Ascending aorta (tissue), 2 donors: Measurements from ENCODE around the gene LAMP1. TPM values are rescaled to one million over a fixed set of nuclear protein-coding genes. Genes with fewer than 3 reads are reported as not detected.

Source experiments
- DNase-seq, 2 donors: peaks; one replicate each; pipeline ENCODE4 v3.0.0-alpha.2; 2019; ENCODE audit warnings: low spot score in 2 of 2
- H3K27ac ChIP-seq, 2 donors: fragments of 200-600 bp; sonication (generic); one replicate each; pipeline ENCODE4 v1.5.1; 2016 to 2017; ENCODE audit warnings: mild to moderate bottlenecking in 1 of 2
- H3K27me3 ChIP-seq: fragments of 200-600 bp; sonication (generic); one replicate; pipeline ENCODE4 v1.5.1; 2017
- H3K36me3 ChIP-seq, 2 donors: fragments of 200-600 bp; sonication (generic); one replicate each; pipeline ENCODE4 v1.5.1; 2016
- H3K4me1 ChIP-seq, 2 donors: fragments of 200-600 bp; sonication (generic); one replicate each; pipeline ENCODE4 v1.5.1; 2016 to 2017; ENCODE audit warnings: mild to moderate bottlenecking in 1 of 2
- H3K4me3 ChIP-seq, 2 donors: fragments of 200-600 bp; sonication (generic); one replicate each; pipeline ENCODE4 v1.5.1; 2016 to 2017; ENCODE audit warnings: mild to moderate bottlenecking in 1 of 2
- H3K9me3 ChIP-seq, 2 donors: fragments of 200-600 bp; sonication (generic); one replicate each; pipeline ENCODE4 v1.5.1; 2016
- CTCF ChIP-seq, 3 experiments: fragments of 200-600 bp in 2 of 3; fragments of 450-650 bp in 1 of 3; sonication (generic) in 2 of 3; IDR thresholded peaks; one replicate each; pipeline ENCODE4 v1.5.1; 2016 to 2019; ENCODE audit warnings: antibody characterized with exemption in 3 of 3, mild to moderate bottlenecking in 1 of 3, moderate library complexity in 1 of 3
- intact Hi-C: fragments of 100-400 bp; cut with DNase I; formaldehyde crosslinking; loops from one replicate; pipeline ENCODE4 v1.15.1; 2023
- total RNA-seq: library from RNA; depleted of rRNA; stranded (reverse); fragments of >200 nt; gene quantifications from one replicate; pipeline ENCODE4 v1.1.0, GENCODE V29; 2016

The LAMP1 gene
- total RNA-seq, 1 donor from 2014 or later, result 126 TPM

GRCh38 chr13:113322043-113322461 is 25.0 kb downstream of the LAMP1 start:
- intact Hi-C loops, result no loop called here
- no peaks in the 10 kb centered on the region for H3K9me3 ChIP-seq
- H3K27ac ChIP-seq, result no peak overlapping the region
- DNase-seq, result no peak
- H3K4me1 ChIP-seq, result no peaks in the 10 kb centered on the region
- peaks cover 51 to 66% of the 10 kb centered on the region in 2 donors for H3K36me3 ChIP-seq
- no peak for TF ChIP-seq CTCF (IDR thresholded peaks at IDR 0.05)
- H3K4me3 ChIP-seq, result no peak overlapping the region
- H3K27me3 ChIP-seq, result no peaks in the 10 kb centered on the region

- no peak for TF ChIP-seq CTCF (IDR thresholded peaks at IDR 0.05)
- Histone ChIP-seq H3K4me3 (no peak overlapping the region), H3K9me3 (no peaks in the 10 kb centered on the region), H3K4me1 (no peaks in the 10 kb centered on the region), H3K27me3 (no peaks in the 10 kb centered on the region), H3K27ac (no peak overlapping the region), H3K36me3 (peaks cover 51 to 57% of the 10 kb centered on the region in 2 donors)
- intact Hi-C loops, result no loop called here
- no peak for DNase-seq
Observed at GRCh38 chr13:113322890-113323651, 26.0 kb downstream of the LAMP1 start.

- H3K4me3 ChIP-seq, result no peak overlapping the region
- no peaks in the 10 kb centered on the region for H3K9me3 ChIP-seq
- H3K27ac ChIP-seq, result no peak overlapping the region
- no peak for DNase-seq
- peaks cover 46 to 53% of the 10 kb centered on the region in 2 donors for H3K36me3 ChIP-seq
- H3K27me3 ChIP-seq, result no peaks in the 10 kb centered on the region
- TF ChIP-seq CTCF (IDR thresholded peaks at IDR 0.05), result no peak
- intact Hi-C loops, result no loop called here
- H3K4me1 ChIP-seq, result no peaks in the 10 kb centered on the region
Observed at GRCh38 chr13:113323869-113324268, 26.8 kb downstream of the LAMP1 start.

GRCh38 chr13:113324398-113324797 is 27.4 kb downstream of the LAMP1 start:
- Histone ChIP-seq H3K27ac (no peak overlapping the region), H3K4me1 (no peaks in the 10 kb centered on the region), H3K36me3 (peaks cover 40 to 48% of the 10 kb centered on the region in 2 donors), H3K27me3 (no peaks in the 10 kb centered on the region), H3K9me3 (no peaks in the 10 kb centered on the region), H3K4me3 (no peak overlapping the region)
- DNase-seq, result no peak
- no peak for TF ChIP-seq CTCF (IDR thresholded peaks at IDR 0.05)
- intact Hi-C loops, result no loop called here

- Histone ChIP-seq H3K9me3 (no peaks in the 10 kb centered on the region), H3K4me1 (no peaks in the 10 kb centered on the region), H3K4me3 (no peak overlapping the region), H3K36me3 (peaks cover 27 to 34% of the 10 kb centered on the region in 2 donors), H3K27ac (no peak overlapping the region), H3K27me3 (no peaks in the 10 kb centered on the region)
- DNase-seq, result no peak
- no peak for TF ChIP-seq CTCF (IDR thresholded peaks at IDR 0.05)
- intact Hi-C loops, result no loop called here
Observed at GRCh38 chr13:113325779-113326178, 28.7 kb downstream of the LAMP1 start.
